OCI-LY7 (cell line): ENCODE data around the gene ZFHX3. TPM values are rescaled to one million over a fixed set of nuclear protein-coding genes. Genes with fewer than 3 reads are reported as not detected.

Experiments used
- BruUV-seq: library from RNA; stranded (reverse); fragments of 400-500 nt; replicated peaks from 2 replicates; lab custom pipeline; 2021; lab: Mats Ljungman, UMichigan
- CTCF ChIA-PET: fragments of 300-600 bp; sonication (Branson Sonifier 250); formaldehyde crosslinking; loops from one replicate; lab custom pipeline; 2022; ENCODE audit warnings: antibody characterized with exemption; ENCODE audit not compliant: unreplicated experiment; lab: Charles Lee
- POLR2A ChIA-PET: fragments of 300-600 bp; sonication (Branson Sonifier 250); formaldehyde crosslinking; loops from one replicate; lab custom pipeline; 2022; ENCODE audit warnings: antibody characterized with exemption; lab: Charles Lee
- DNase-seq: peaks from one replicate; pipeline ENCODE4 v3.0.0-alpha.2; 2015; ENCODE audit warnings: low spot score
- H2AFZ ChIP-seq: fragments of 200-600 bp; sonication (generic), shearing (Covaris generic); 2 replicates; pipeline ENCODE4 v1.6.1; 2014; ENCODE audit warnings: mild to moderate bottlenecking, antibody characterized with exemption, low read length, moderate library complexity
- H3K27ac ChIP-seq: fragments of 200-600 bp; sonication (generic); 2 replicates; pipeline ENCODE4 v1.5.1; 2014; ENCODE audit warnings: mixed run types, low read depth, mild to moderate bottlenecking, moderate library complexity, low read length, inconsistent platforms; ENCODE audit not compliant: poor library complexity, severe bottlenecking
- H3K36me3 ChIP-seq: fragments of 200-600 bp; sonication (generic); 2 replicates; pipeline ENCODE4 v1.6.1; 2014; ENCODE audit warnings: mild to moderate bottlenecking, antibody characterized with exemption, low read length, moderate library complexity, mixed read lengths; ENCODE audit not compliant: insufficient read depth
- H3K4me1 ChIP-seq: fragments of 200-600 bp; sonication (generic); 2 replicates; pipeline ENCODE4 v1.5.1; 2014; ENCODE audit warnings: mild to moderate bottlenecking, low read length; ENCODE audit not compliant: insufficient read depth, poor library complexity, severe bottlenecking
- H3K4me2 ChIP-seq: fragments of 200-600 bp; sonication (generic); 2 replicates; pipeline ENCODE4 v1.6.1; 2014; ENCODE audit warnings: mild to moderate bottlenecking, low read length
- H3K4me3 ChIP-seq: fragments of 200-600 bp; sonication (generic); 2 replicates; pipeline ENCODE4 v1.5.1; 2014; ENCODE audit warnings: mild to moderate bottlenecking, low read depth, low read length; ENCODE audit not compliant: poor library complexity, severe bottlenecking
- H3K79me2 ChIP-seq: fragments of 200-600 bp; sonication (generic); 2 replicates; pipeline ENCODE4 v1.6.1; 2016; ENCODE audit warnings: low read depth, mild to moderate bottlenecking, low read length, moderate library complexity, mixed read lengths; ENCODE audit not compliant: insufficient read depth
- H3K9me2 ChIP-seq: fragments of 200-600 bp; sonication (generic); 2 replicates; pipeline ENCODE4 v1.6.1; 2016; ENCODE audit warnings: mild to moderate bottlenecking, low read length, mixed read lengths; ENCODE audit not compliant: insufficient read depth
- H3K9me3 ChIP-seq: fragments of 200-600 bp; sonication (generic); 2 replicates; pipeline ENCODE4 v1.6.1; 2014; ENCODE audit warnings: mild to moderate bottlenecking, mixed run types, low read length, mixed read lengths
- H4K20me1 ChIP-seq: fragments of 200-600 bp; sonication (generic); 2 replicates; pipeline ENCODE4 v1.6.1; 2014; ENCODE audit warnings: mild to moderate bottlenecking, antibody characterized with exemption, low read length, moderate library complexity, mixed read lengths; ENCODE audit not compliant: insufficient read depth
- EZH2phosphoT487 ChIP-seq: fragments of 200-600 bp; sonication (generic); IDR thresholded peaks from 2 replicates; pipeline ENCODE4 v1.6.1; 2018; ENCODE audit warnings: low read depth, borderline replicate concordance, mild to moderate bottlenecking, mixed run types, antibody characterized with exemption, low read length, moderate library complexity, mixed read lengths
- intact Hi-C: fragments of 100-400 bp; cut with micrococcal nuclease; formaldehyde crosslinking; loops from one replicate; pipeline ENCODE4 v1.10.0; 2022; ENCODE audit not compliant: unreplicated experiment
- total RNA-seq, 2 experiments: library from RNA; depleted of rRNA in 1 of 2; stranded (reverse); fragments of >200 nt in 1 of 2; shearing (Covaris generic) in 1 of 2; gene quantifications; 2 replicates each; pipeline ENCODE4 v1.2.3, GENCODE V29; 2014 to 2022
- TF ChIP-seq, protein P1 (sequence below): fragments of 200-600 bp; sonication (generic); conservative IDR thresholded peaks from 2 replicates; pipeline ENCODE4 v1.5.1; 2014; ENCODE audit warnings: mild to moderate bottlenecking, antibody characterized with exemption, low read length, moderate library complexity, mixed read lengths

ZFHX3 gene
- total RNA-seq, 2 experiments from 2014 or later: 1.3 to 6.2 TPM

DNA sequence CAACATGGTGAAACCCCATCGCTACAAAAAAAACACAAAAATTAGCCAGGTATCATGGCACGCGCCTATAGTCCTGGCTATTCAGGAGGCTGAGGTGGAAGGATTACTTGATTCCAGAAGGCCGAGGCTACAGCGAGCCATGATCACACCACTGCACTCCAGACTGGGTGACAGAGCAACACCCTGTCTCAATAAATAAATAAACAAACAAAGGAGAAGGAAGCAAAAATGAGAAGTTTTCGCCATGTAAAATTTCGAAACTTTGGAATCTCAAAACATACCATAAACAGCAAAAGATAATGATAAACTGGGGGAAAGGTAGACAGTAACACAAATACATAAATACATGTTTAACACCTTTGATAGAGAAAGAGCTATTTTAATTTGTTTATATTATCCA is 130.9 kb downstream of the ZFHX3 start:
- Histone ChIP-seq H3K4me1 (no peaks in the 10 kb centered on the region), H3K4me3 (no peak overlapping the region), H3K79me2 (no peaks in the 10 kb centered on the region), H3K9me2 (no peaks in the 10 kb centered on the region), H3K36me3 (no peaks in the 10 kb centered on the region), H3K9me3 (no peaks in the 10 kb centered on the region), H2AFZ (no peak overlapping the region), H3K4me2 (no peak overlapping the region), H4K20me1 (no peaks in the 10 kb centered on the region), H3K27ac (no peak overlapping the region)
- BruUV-seq: no TSS peak
- intact Hi-C loops: no loop called here
- CTCF ChIA-PET: no interaction called here
- DNase-seq: no peak
- TF ChIP-seq EZH2phosphoT487: no peak
- TF ChIP-seq, protein P1, sequence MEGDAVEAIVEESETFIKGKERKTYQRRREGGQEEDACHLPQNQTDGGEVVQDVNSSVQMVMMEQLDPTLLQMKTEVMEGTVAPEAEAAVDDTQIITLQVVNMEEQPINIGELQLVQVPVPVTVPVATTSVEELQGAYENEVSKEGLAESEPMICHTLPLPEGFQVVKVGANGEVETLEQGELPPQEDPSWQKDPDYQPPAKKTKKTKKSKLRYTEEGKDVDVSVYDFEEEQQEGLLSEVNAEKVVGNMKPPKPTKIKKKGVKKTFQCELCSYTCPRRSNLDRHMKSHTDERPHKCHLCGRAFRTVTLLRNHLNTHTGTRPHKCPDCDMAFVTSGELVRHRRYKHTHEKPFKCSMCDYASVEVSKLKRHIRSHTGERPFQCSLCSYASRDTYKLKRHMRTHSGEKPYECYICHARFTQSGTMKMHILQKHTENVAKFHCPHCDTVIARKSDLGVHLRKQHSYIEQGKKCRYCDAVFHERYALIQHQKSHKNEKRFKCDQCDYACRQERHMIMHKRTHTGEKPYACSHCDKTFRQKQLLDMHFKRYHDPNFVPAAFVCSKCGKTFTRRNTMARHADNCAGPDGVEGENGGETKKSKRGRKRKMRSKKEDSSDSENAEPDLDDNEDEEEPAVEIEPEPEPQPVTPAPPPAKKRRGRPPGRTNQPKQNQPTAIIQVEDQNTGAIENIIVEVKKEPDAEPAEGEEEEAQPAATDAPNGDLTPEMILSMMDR: no peak
- POLR2A ChIA-PET: interaction anchor here (0.5 kb wide), 1 partner anchor 586 kb away, joined by 3 read pairs; no protein-coding TSS in a partner anchor

DNA sequence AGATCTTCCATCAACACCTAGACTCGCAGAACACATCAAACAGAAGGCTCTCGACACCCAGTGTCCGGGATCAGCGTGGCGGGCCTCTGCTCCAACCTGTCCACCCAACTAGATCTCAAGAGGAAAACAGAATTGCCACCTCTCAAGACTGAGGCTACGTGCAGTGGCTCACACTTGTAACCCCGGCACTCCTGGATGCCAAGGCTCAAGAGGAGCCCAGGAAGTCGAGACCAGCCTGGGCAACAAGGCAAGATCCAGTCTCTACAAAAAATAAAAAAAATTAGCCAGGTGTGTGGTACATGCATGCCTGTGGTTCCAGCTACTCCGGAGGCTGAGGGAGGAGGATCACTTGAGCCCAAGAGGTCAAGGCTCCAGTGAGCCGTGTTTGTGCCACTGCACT is 132.6 kb downstream of the ZFHX3 start:
- TF ChIP-seq, protein P1: no peak
- no peak for TF ChIP-seq EZH2phosphoT487
- BruUV-seq: no TSS peak
- no peak for DNase-seq
- no peaks in the 10 kb centered on the region for H3K9me2 ChIP-seq
- no peak overlapping the region for H3K4me2 ChIP-seq
- intact Hi-C loops: no loop called here
- ChIA-PET CTCF (no interaction called here), POLR2A (interaction anchor here (0.7 kb wide), 1 partner anchor 56 kb away, joined by 3 read pairs; no protein-coding TSS in a partner anchor)
- H4K20me1 ChIP-seq: no peaks in the 10 kb centered on the region
- H2AFZ ChIP-seq: no peak overlapping the region
- H3K27ac ChIP-seq: no peak overlapping the region
- no peak overlapping the region for H3K4me3 ChIP-seq
- no peaks in the 10 kb centered on the region for H3K9me3 ChIP-seq
- no peaks in the 10 kb centered on the region for H3K4me1 ChIP-seq
- H3K79me2 ChIP-seq: no peaks in the 10 kb centered on the region
- no peaks in the 10 kb centered on the region for H3K36me3 ChIP-seq

DNA sequence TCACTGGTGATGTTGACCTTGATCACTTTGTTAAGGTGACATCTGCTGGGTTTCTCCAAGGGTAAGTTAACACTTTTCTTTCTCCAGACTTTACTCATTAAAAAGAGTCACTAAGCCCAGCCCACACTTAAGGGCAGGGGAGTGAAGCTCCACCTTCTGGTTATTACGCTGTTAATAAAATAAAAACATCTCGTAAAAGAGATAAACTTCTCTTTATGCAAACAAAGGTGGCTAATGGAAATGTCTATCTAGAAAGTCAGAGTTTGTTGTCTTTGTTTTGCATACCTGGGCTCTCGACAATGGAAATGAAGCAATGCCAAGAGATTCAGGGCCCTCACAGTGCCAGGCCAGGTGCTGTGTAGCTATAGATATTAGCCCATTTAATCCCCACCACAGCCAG is 134.4 kb downstream of the ZFHX3 start:
- TF ChIP-seq, protein P1: no peak
- TF ChIP-seq EZH2phosphoT487: no peak
- H3K79me2 ChIP-seq: no peaks in the 10 kb centered on the region
- no peaks in the 10 kb centered on the region for H3K9me2 ChIP-seq
- DNase-seq: no peak
- ChIA-PET CTCF (no interaction called here), POLR2A (interaction anchor here (0.6 to 0.8 kb wide), 3 partner anchors 8 to 103 kb away, joined by 3 to 5 read pairs (median 3); no protein-coding TSS in a partner anchor)
- H2AFZ ChIP-seq: no peak overlapping the region
- no peaks in the 10 kb centered on the region for H3K4me1 ChIP-seq
- H3K4me3 ChIP-seq: no peak overlapping the region
- no peak overlapping the region for H3K4me2 ChIP-seq
- BruUV-seq: no TSS peak
- H3K36me3 ChIP-seq: no peaks in the 10 kb centered on the region
- intact Hi-C loops: no loop called here
- H4K20me1 ChIP-seq: no peaks in the 10 kb centered on the region
- H3K27ac ChIP-seq: no peak overlapping the region
- H3K9me3 ChIP-seq: no peaks in the 10 kb centered on the region
